Keratinocyte (primary cell): ENCODE data around the gene UGGT2.

ENCODE experiments used
- CTCF ChIP-seq, 3 experiments: IDR thresholded peaks in 1 of 3; conservative IDR thresholded peaks in 1 of 3; optimal IDR thresholded peaks in 1 of 3; 2 replicates in 2 of 3; 3 replicates in 1 of 3; pipeline versions ENCODE3 to v1.5.1; 2011; ENCODE audit warnings: low read length in 3 of 3, mild to moderate bottlenecking in 3 of 3, moderate library complexity in 2 of 3, control low read depth in 1 of 3, inconsistent platforms in 1 of 3; ENCODE audit not compliant: insufficient read depth in 2 of 3; ENCODE audit errors: extremely low read depth in 1 of 3
- EZH2 ChIP-seq: IDR thresholded peaks from one replicate; pipeline ENCODE4 v1.6.1; 2012; ENCODE audit warnings: inconsistent platforms, mild to moderate bottlenecking, low read length, moderate library complexity

DNA sequence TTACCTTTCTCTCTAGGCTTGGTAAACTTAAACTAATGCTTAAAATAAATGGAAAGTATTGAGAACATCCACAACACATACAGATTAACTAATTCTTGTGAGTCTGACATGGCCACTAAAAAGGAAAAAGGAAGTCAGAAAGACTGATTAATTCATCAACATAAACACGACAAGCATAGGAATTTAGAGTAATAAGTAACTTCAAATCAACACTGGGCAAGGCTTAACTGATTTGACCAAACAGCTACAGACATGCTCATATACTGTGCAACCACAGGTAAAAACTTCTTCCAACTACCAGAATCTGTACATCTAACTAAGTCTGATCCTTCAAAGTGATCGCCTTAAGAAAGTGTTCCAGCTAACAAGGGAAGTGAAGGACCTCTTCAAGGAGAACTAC lies 20.5 kb downstream of the UGGT2 start:
- TF ChIP-seq CTCF (optimal IDR thresholded peaks at IDR 0.05 in 1 of 3, IDR thresholded peaks at IDR 0.05 in 1 of 3, conservative IDR thresholded peaks at IDR 0.05 in 1 of 3; ENCODE audit: extremely low read depth in 1 of 3, insufficient read depth in 2 of 3, low read length in 3 of 3) (no peak), EZH2 (no peak)
